22Rv1 (cell line): ENCODE results near the gene MSI2.

Experiments used
- ZFX ChIP-seq: fragments of 450-650 bp; IDR thresholded peaks from 2 replicates; pipeline ENCODE4 v1.6.1; 2017; ENCODE audit warnings: antibody characterized with exemption, borderline replicate concordance
- TF ChIP-seq, protein P1 (sequence below): fragments of 450-650 bp; IDR thresholded peaks from 2 replicates; pipeline ENCODE4 v1.5.1; 2017; ENCODE audit warnings: mild to moderate bottlenecking

DNA sequence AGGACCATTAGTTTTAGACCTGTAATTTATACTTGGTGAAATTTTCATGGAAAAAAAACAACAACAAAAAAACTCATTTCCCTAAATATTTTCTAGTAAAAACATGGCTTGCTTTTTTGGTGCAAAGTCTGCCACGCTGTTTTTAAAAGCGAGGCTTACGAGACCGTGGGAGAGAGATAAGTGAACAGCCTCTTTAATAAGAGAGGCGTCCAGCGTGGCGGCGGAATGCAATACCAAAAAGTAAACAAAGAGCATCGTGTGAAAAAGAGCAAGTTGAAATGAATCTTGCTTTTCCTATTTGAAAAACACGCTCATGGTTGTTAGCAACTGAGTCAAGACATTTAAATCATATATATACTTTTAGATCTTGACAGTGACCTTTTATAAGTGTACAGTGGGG lies 10.5 kb upstream of the MSI2 start:
- TF ChIP-seq, protein P1, sequence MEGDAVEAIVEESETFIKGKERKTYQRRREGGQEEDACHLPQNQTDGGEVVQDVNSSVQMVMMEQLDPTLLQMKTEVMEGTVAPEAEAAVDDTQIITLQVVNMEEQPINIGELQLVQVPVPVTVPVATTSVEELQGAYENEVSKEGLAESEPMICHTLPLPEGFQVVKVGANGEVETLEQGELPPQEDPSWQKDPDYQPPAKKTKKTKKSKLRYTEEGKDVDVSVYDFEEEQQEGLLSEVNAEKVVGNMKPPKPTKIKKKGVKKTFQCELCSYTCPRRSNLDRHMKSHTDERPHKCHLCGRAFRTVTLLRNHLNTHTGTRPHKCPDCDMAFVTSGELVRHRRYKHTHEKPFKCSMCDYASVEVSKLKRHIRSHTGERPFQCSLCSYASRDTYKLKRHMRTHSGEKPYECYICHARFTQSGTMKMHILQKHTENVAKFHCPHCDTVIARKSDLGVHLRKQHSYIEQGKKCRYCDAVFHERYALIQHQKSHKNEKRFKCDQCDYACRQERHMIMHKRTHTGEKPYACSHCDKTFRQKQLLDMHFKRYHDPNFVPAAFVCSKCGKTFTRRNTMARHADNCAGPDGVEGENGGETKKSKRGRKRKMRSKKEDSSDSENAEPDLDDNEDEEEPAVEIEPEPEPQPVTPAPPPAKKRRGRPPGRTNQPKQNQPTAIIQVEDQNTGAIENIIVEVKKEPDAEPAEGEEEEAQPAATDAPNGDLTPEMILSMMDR, result no peak
- TF ChIP-seq ZFX, result no peak
